Measurements from ENCODE around the gene AKAP14. TPM values are rescaled to one million over a fixed set of nuclear protein-coding genes. Genes with fewer than 3 reads are reported as not detected.

The AKAP14 gene
- total and polyA plus RNA-seq, 2 of the 8 experiments (the other 6 are each of a cell fraction or from before 2014, with no cell fraction given) = 0.79 to 1.3 TPM

GRCh38 chrX:119948381-119948780 lies 52.7 kb downstream of the AKAP14 start:
- H2BK20ac ChIP-seq (ENCODE audit: low read length) = no peak overlapping the region
- H2BK12ac ChIP-seq (ENCODE audit: low read depth, low read length) = no peak overlapping the region
- no peaks in the 10 kb centered on the region for H3K4me1 ChIP-seq (replicated peaks in 1 of 4; ENCODE audit: control insufficient read depth in 3 of 4, insufficient read depth in 4 of 4, low read length in 3 of 4)
- H3K27ac ChIP-seq (ENCODE audit: low read depth, low read length) = no peak overlapping the region
- no peak overlapping the region for H2AFZ ChIP-seq (ENCODE audit: low read length)
- no peak overlapping the region for H3K4me3 ChIP-seq (ENCODE audit: extremely low read depth in 1 of 4, insufficient read depth in 2 of 4, low read depth in 3 of 4, low read length in 4 of 4)
- no peaks in the 10 kb centered on the region for H3K79me1 ChIP-seq (ENCODE audit: low read depth, low read length)
- H3K14ac ChIP-seq (ENCODE audit: insufficient read length) = no peak overlapping the region
- no peak overlapping the region for H3K9ac ChIP-seq (replicated peaks in 1 of 4; ENCODE audit: extremely low read depth in 1 of 4, low read depth in 3 of 4, low read length in 3 of 4)
- CTCF ChIA-PET (ENCODE audit: partially characterized antibody) = interaction anchor here (0.6 to 2.1 kb wide), 4 partner anchors 9 to 51 kb away, joined by 3 to 10 read pairs (median 6); no protein-coding TSS in a partner anchor
- H3K23ac ChIP-seq (ENCODE audit: insufficient read length) = no peak overlapping the region
- H3K4ac ChIP-seq (replicated peaks; ENCODE audit: insufficient read length, low read depth, low read length) = no peak overlapping the region
- no peak overlapping the region for H2AK5ac ChIP-seq (ENCODE audit: low read depth, low read length)
- POLR2A ChIA-PET (ENCODE audit: partially characterized antibody) = no interaction called here
- no peaks in the 10 kb centered on the region for H3K27me3 ChIP-seq (replicated peaks in 1 of 4; ENCODE audit: control insufficient read depth in 3 of 4, extremely low read depth in 1 of 4, insufficient read depth in 3 of 4, low read length in 3 of 4)
- H3K79me2 ChIP-seq (ENCODE audit: control insufficient read depth in 1 of 2, insufficient read depth in 2 of 2, low read length in 2 of 2) = no peaks in the 10 kb centered on the region
- no peaks in the 10 kb centered on the region for H4K20me1 ChIP-seq (replicated peaks in 1 of 2; ENCODE audit: control insufficient read depth in 1 of 2, insufficient read depth in 2 of 2, low read length in 2 of 2)
- H3K9me3 ChIP-seq (ENCODE audit: insufficient read depth in 2 of 2, low read depth in 1 of 2, low read length in 1 of 2) = no peaks in the 10 kb centered on the region
- H4K8ac ChIP-seq (ENCODE audit: extremely low read depth, insufficient read depth, low read length) = no peak overlapping the region
- FAIRE-seq (no peak), DNase-seq (ENCODE audit: low read depth in 1 of 2, low spot score in 2 of 2) (no peak)
- no peak overlapping the region for H2BK15ac ChIP-seq (ENCODE audit: low read length)
- H3K4me2 ChIP-seq (ENCODE audit: insufficient read depth in 1 of 2, low read depth in 2 of 2, low read length in 2 of 2) = no peak overlapping the region
- no peak overlapping the region for H2BK120ac ChIP-seq (replicated peaks; ENCODE audit: low read depth, low read length)
- H4K5ac ChIP-seq (ENCODE audit: insufficient read length, low read depth, low read length) = no peak overlapping the region
- no peak overlapping the region for H3K56ac ChIP-seq (replicated peaks; ENCODE audit: insufficient read length, low read depth, low read length)
- no peak overlapping the region for H2BK5ac ChIP-seq (ENCODE audit: low read depth, low read length)
- no peaks in the 10 kb centered on the region for H3K23me2 ChIP-seq (ENCODE audit: low read depth, low read length)
- H3K18ac ChIP-seq (ENCODE audit: extremely low read depth, low read length) = no peak overlapping the region
- H3K36me3 ChIP-seq (ENCODE audit: control insufficient read depth in 2 of 4, insufficient read depth in 4 of 4, low read length in 3 of 4) = no peaks in the 10 kb centered on the region
- H4K91ac ChIP-seq (replicated peaks; ENCODE audit: insufficient read length, low read length) = no peak overlapping the region
- peak in 2 of 3 experiments; percentile 17 to 34; a peak in 2 of 4 replicates for TF ChIP-seq CTCF (IDR thresholded peaks at IDR 0.05; ENCODE audit: control extremely low read depth in 1 of 3, insufficient read depth in 1 of 3, low read depth in 1 of 3, low read length in 3 of 3)
- no peak for TF ChIP-seq EZH2 (IDR thresholded peaks at IDR 0.05; ENCODE audit: low read depth, low read length, severe bottlenecking)
- TF ChIP-seq CBX5 (IDR thresholded peaks at IDR 0.05; ENCODE audit: low read depth, low read length) = no peak
- WGBS, 2 experiments (ENCODE audit: extremely low coverage in 1 of 2, insufficient coverage in 1 of 2, insufficient read length in 1 of 2, insufficient replicate concordance in 2 of 2, low coverage in 1 of 2, low lambda C conversion rate in 2 of 2, missing lambda C conversion rate in 1 of 2) = 70% methylated on average over 5 of the region's 5 CpGs; no CpG with 5 or more reads in 1 of the 2 experiments
